Ureter (tissue), 1 donor: ENCODE data around the gene CYP4F2. TPM values are rescaled to one million over a fixed set of nuclear protein-coding genes. Genes with fewer than 3 reads are reported as not detected.
"Not testable (repeated sequence)": the region's sequence is repeated elsewhere in the genome, so short reads cannot be mapped to it uniquely, and the experiment has no call there.

ENCODE experiments used
- DNase-seq: peaks from one replicate; pipeline ENCODE4 v3.0.0-alpha.2; 2020; ENCODE audit warnings: low spot score
- total RNA-seq: library from RNA; stranded (reverse); gene quantifications from one replicate; pipeline ENCODE4 v1.2.4, GENCODE V29; 2023
- donor health status: DM: yes; HTN: yes; CAD: no.

Gene CYP4F2
- total RNA-seq, 1 donor from 2014 or later: 2.2 TPM

DNA sequence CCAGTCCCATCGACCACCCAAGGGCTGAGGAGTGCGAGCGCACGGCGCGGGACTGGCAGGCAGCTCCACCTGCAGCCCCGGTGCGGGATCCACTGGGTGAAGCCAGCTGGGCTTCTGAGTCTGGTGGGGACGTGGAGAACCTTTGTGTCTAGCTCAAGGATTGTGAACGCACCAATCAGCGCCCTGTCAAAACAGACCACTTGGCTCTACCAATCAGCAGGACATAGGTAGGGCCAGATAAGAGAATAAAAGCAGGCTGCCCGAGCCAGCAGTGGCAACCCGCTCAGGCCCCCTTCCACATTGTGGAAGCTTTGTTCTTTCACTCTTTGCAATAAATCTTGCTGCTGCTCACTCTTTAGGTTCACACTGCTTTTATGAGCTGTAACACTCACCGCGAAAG, 2.2 kb upstream of the CYP4F2 start:
- DNase-seq: not testable (repeated sequence)

DNA sequence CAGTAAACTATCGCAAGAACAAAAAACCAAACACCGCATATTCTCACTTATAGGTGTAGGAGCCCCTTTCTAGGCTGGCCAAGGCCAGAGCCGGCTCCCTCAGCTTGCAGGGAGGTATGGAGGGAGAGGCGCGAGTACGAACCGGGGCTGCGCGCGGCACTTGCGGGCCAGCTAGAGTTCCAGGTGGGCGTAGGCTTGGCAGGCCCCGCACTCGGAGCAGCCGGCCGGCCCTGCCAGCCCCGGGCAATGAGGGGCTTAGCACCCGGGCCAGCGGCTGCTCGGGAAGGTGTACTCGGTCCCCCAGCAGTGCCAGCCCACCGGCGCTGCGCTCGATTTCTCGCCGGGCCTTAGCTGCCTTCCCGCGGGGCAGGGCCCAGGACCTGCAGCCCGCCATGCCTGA, 1.7 kb upstream of the CYP4F2 start:
- DNase-seq: not testable (repeated sequence)

DNA sequence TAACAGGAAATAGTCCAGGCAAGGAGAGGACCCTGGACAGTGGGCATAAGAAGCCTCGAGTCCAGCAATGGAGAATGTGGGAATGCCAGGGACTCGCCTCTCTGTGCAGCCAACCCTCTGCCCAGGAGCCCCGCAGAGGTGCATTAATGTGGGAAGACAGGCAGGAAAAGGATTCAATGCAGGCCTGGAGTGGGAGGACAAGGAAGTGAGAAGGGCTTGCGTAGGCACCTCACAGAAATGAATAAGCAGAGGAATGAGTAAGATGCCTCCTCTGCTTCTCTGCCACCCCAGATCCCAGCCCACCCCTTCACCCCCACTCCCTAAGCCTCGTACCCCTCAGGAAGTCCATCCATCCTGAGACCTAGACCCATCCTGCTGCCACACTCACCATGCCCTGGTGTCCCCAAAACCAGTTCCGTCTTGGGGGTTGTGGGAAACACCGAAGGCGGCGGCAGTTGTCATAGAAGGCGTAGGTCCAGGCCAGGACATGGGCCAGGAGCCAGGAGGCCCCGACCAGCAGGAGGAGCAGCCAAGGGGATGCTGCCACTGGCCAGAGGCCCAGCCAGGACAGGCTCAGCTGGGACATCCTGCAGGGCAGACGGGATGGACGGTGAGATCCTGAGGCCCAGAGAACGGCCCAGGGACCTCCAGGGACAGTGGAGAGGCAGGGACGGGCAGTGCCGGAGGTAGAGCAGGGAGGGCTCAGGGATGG, 692 bp downstream of the CYP4F2 start:
- no peak for DNase-seq

DNA sequence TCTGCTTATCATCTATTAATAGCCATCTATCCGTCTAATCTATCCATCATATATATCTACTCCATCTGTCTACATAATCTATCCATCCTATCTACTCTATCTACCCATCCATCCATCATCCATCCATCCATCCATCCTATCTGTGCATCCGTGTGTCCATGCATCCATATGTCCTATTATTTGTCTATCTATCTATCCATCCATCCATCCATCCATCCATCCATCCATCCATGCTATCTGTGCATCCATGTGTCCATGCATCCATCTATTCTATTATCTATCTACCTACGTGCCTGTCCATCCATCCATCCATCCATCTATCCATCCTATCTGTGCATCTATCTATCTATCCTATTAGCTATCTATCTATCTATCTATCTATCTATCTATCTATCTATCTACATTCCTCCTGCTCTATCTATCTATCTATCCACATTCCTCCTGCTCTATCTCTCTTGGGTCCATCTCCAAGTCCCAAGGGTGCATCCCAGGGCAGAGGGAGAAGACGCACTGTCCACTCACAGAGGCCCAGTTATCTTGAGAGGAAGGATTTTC, 1.9 kb downstream of the CYP4F2 start:
- no peak for DNase-seq

DNA sequence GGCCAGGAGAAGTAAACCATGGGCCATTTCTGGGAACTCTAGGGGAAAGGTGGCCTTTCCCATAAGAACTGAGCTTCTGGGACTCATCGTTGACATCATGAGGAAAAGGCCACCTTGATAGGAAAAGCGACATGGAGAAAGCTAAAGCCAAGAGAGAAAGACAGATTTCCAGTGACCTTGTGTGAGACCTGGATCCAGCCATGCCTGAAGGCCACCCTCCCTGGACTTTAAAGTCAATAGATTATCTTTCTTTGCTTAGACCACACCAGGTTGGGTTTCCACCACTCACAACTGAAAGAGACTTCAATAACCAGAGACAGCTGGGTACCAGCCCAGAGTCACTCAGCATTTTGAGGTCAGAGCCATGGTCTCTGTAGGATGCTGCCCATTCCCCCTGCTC, 3.5 kb downstream of the CYP4F2 start:
- no peak for DNase-seq

DNA sequence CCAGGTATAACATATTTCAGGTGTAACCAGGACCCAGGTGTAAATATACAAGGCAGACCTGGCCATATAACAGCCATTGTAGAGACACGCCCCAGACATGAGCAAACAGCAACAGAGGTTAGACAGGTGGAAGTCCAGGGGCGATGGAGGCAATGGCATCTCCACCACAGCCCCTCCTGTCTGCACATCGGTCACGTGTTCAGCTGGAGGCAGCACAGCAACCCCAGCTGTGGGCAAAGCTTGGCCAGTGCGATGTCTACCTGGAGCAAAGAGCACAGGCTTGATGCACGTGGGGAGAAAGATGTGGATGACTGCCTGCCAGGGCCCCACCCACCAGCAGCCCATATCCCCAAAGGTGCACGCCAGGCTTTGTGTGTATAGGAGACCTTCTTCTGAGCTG, 4.4 kb downstream of the CYP4F2 start:
- DNase-seq: no peak

DNA sequence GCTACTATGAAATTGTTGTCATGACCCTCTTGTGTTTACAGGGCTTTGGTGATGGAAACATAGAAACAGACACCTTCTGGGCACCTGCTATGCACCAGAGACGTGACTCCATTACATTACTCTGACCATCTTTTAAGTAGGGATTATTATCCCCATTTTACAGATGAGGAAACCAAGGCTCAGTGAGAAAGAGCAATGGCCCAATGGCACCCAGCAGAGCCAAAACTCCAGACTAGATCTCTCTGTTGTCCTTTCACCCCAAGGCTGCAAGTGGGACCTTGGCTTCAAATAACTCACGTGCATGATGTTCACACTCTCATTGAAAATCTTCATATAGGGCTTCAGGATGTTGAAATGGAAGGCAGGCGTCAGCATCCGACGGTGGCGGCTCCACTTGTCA, 5.9 kb downstream of the CYP4F2 start:
- DNase-seq: no peak

DNA sequence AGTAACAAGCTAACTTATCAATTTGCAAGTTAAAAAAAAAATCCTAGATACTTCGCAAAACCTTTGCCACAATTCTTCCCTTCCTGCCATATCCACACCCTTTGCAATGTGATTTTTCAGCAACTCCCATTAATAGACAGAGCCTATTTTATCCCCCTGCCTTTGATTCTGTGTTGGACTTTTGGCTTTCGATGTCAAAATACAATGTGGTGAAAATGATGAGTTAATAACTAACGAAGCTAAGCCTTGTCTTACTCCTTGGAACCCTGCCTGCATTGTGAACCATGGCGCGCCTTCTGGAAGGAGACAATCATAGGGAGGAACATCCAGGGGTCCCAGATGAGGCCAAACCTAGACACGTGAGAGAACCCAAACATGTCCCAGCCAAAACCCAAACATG, 6.4 kb downstream of the CYP4F2 start:
- DNase-seq: no peak

DNA sequence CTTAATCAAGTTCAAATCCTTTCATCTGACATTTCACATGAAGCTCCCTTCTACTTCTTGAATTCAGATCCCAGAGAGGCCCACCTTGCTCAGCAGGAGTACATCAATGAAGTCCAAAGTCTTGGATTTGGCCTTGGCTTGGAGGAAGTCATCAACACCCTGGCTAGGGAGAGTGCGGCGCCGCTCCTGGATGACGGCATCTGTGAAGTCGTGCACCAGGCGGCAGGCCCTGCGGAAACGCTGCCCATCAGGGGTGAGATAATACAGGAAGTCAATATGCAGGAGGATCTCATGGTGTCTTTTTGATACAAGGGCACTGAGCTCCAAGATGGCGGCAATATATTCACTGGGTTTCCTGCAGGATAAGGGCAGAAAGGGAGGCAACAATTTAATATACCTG, 8.5 kb downstream of the CYP4F2 start:
- not testable (repeated sequence) for DNase-seq

DNA sequence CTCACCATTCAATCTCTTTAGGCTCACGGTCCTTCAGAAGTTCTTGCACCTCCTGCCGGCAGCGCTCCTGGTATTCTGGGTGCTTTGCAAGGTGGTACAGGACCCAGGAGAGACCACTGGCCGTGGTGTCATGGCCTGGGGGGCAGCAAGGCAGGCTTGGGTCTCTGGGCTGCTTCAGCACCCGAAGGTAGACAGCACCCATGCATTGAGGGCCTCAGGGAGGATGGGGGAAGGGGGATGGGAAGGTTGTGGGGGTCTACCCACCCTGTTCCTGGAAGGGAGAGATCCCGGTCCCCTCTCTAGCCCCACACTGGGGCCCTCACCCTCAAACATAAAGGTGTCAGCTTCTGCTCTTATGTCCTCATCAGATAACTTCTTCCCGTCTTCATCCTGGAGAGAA, 12.0 kb downstream of the CYP4F2 start:
- no peak for DNase-seq

DNA sequence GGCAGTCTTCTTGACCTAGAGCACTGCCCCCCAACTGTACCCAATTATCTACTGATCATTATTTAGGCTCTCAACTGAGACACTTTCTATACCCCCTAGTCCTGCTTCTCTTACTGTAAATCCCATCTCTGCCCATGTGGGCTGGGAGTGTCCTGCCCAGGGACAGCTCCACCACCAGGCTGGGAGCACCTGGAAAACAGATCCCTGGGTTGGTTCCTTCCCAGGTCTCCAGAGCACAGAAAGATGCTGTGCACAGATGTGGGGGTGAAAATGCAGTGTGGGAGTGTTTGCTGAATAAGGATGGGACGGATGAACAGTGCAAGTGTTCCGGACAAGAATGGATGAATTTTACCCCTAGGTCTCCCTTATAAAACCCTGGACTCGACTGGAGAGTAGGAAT, 12.7 kb downstream of the CYP4F2 start:
- no peak for DNase-seq

DNA sequence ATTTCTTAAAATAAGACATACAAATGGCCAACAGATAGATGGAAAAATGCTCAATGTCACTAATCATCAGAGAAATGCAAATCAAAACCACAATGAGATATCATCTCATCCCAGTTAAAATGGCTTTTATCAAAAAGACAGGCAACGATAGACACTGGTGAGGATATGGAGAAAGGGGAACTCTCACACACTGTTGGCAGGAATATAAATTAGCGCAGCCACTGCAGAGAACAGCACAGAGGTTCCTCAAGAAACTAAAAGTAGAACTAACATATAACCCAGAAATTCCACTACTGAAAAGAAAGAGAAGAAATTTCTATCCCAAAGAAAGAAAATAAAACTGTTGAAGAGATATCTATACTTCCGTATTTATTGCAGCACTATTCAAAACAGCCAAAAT, 14.5 kb downstream of the CYP4F2 start:
- not testable (repeated sequence) for DNase-seq

DNA sequence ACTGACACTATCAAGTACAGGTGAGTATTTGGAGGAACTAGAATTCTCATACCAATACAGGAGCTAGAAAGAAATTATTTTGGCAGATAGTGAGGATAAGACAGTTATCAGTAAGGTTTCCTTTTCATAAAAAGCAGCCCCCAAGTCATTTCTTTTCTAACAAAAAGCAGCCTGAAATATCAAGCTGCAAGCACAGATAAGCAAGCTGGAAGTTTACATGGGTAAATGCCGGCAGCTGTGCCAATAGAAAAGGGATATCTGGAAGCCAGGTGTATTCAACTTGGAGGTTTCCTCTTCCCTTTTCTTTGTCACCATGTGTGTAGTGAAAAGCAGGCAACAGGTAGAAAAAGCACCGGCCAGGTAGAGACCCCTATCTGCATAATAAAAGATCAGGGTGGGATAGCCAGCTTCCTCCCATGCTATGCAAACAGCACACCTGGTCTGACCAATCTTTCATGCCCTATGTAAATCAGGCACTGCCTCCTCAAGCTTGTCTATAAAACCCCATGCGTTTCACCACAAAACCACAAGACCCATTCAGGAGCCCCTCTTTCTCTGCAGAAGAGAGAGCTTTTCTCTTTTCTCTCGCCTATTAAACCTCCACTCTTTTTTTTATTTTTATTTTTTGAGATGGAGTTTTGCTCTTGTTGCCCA, 22.9 kb downstream of the CYP4F2 start:
- no peak for DNase-seq

DNA sequence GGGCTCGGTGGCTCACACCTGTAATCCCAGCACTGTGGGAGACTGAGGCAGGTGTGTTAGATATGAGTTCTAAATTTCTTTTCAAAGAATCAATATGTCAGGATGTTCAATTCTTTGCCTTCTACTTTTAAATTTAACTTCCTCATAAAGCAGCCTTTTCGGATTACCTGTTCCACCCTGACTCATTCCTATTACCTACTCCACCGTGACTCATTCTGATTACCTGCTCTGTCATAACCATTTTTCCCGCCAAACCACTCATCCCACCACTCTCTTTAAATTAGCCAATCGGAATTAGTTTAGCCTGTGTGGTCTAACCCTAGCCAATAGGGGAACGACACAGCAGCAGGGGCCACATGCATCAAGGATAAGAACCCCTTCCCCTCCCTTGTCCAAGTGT, 24.1 kb downstream of the CYP4F2 start:
- DNase-seq: not testable (repeated sequence)

DNA sequence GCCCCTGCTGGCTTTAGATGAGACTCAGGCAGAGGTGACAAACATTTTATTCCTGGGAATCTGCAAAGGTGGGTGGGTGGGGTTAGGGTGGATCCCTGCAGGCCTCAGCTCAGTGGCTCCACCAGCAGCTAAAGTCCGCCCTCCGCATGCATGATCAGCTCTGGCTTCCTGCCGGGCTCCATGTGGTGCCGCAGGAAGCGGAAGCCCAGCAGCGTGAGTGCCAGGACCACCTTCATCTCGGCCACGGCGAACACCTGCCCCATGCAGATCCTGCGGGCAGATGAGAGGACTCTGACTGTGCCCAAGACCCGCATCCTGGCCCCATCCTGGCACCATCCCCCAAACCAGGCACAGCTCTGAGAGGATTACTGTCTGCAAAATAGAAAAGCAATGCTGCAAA, 26.3 kb downstream of the CYP4F2 start:
- DNase-seq: no peak

DNA sequence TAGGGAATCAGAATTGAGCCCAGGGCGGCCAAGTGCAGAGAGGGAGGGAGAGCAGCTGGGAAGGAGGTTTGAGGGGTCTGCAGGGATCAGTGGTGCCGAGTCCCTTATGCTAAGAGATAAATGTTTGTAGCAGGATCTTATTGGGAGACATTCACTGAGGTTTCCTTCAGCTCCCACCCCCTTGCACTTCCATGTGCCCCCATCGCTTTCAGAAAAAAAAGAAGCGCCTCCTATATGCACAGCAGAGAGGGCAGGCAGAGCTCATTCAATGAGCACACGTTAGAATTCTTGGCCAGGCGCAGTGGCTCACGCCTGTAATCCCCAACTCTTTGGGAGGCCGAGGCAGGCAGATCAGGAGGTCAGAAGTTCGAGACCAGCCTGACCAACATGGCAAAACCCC, 28.0 kb downstream of the CYP4F2 start:
- no peak for DNase-seq

DNA sequence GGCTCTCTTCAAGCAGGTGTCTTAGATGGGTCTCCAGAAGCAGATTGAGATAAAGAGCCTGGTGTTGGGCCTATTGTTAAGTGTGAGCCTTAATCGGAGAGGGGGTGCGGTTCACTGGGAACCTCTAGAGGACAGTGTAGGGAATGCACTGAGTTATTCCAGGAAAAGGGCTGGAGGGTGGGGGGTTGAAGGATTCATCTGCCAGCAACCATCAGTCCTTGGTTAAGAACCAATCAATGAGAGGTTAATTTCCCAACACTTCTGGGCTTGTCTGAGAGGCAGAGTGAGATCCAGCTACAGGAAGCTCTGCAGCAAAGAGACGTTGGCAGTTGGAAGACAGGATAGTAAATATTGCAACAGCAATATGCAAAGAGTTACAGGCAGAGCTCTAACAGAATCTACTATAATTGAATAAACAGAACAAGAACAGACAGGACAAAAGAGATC, 28.7 kb downstream of the CYP4F2 start:
- DNase-seq: peak; percentile 61

DNA sequence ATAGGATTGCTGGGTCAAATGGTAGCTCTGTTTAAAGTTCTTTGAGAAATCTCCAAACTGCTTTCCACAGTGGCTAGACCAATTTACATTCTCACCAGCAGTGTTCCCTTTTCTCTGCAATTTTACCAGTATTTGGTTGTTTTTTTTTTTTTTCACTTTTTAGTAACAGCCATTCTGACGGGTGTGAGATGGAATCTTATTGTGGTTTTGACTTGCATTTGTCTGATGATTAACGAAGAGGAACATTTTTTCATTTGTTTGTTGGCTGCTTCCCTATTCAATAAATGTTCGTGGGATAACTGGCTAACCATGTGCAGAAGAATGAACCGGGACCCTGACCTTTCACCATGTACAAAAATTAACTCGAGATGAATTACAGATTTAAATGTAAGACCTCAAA, 31.2 kb downstream of the CYP4F2 start:
- DNase-seq: no peak

DNA sequence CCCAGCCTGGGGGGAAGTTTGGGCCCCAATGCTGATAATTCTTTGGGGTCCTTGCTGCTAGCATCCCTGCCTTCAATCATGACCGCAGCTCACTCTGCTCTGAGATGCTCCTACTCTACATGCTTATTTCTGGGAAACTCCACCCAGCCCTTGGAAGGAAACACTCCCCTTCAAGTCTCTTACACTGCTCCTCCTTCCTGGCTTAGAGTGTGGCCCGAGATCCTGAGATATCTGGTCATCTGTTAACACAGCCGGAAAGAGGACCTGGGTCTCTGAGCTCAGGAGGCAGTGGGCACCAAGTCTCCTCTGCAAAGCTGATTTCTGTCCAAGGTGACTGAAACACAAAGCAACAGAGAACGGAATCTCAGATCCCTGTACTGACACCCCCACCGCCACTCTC, 33.0 kb downstream of the CYP4F2 start:
- DNase-seq: no peak

DNA sequence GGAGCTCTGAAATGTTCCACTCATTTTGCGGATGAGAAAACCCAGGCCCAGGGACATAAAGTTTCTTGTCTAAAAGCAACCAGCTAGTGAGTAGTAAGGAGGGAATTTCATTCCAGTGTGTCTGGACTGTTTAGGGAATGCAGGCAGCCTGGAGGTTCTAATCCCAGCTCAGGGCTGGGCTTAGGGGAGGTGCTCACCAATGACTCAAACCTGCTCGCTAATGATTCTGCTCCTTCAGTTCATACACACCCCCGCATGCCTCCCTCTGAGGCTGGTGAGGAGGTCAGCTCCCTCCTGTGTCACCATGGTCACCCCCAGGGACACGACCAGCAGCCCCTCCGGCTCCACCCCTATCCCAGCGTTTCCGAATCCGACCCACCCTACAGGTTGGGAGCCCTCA, 34.6 kb downstream of the CYP4F2 start:
- no peak for DNase-seq

DNA sequence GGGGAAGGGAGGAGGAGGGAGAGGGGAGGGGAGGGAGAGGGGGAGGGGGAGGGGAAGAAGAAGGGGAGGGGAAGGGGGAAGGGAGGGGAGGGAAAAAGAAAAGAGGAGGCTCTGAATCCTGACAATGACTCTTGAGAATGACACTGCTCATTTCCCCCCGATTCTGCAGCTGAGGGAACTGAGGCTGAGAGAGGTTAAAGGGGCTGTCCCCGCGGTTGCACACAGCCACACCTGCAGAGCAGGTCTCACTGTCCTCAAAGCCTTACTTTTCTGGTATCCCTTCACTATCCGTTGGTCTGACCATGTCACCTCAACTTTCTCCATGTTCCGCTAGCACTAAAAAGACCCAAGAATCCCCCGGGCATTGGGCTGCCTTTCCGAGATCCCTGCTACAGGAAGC, 35.4 kb downstream of the CYP4F2 start:
- no peak for DNase-seq

DNA sequence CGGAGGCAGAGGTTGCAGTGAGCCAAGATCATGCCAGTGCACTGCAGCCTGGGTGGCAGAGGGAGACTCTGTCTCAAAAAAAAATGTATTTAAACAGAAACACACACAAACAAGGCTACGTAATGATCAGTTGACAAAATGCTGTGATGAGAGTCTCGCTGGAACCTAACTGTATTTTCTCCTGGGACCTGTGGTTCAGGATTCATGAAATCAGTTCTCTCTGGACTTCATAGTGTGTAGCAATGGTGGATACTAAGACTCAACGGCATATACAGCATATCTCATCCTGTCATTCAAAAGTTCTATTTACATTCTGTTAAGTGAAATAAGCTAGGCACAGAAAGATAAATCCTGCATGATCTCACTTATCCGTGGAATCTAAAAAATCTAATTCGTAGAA, 37.4 kb downstream of the CYP4F2 start:
- DNase-seq: no peak

DNA sequence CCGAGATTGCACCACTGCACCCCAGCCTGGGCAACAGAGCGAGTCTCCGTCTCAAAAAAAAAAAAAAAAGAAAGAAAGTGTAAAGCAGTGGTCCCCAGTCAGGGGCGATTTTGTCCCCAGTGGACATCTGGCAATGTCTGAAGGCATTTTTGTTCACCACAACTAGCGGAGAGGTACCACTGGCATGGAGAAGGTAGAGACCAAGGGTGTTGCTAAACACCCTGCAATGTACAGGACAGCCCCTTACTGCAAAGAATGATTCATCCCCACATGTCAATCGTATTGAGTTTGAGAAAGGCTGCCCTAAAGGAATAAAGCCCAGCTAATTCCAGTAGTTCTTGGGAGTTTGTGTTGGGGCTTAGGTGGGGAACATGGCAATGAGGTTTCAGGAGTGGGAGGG, 38.7 kb downstream of the CYP4F2 start:
- no peak for DNase-seq
